HFFc6 (cell line): ENCODE measurements around the gene RAC2. TPM values are rescaled to one million over a fixed set of nuclear protein-coding genes. Genes with fewer than 3 reads are reported as not detected.

Experiments
- DNase-seq: peaks from one replicate; pipeline ENCODE4 v3.0.0-alpha.2; 2018
- H3K27ac Mint-ChIP-seq: 2 replicates; pipeline ENCODE4 v1.8.0; 2020; ENCODE audit warnings: mild to moderate bottlenecking, mixed read lengths
- H3K27me3 Mint-ChIP-seq: 2 replicates; pipeline ENCODE4 v1.8.0; 2021; ENCODE audit warnings: mild to moderate bottlenecking, moderate library complexity, mixed read lengths; ENCODE audit not compliant: insufficient read depth
- H3K36me3 Mint-ChIP-seq: 2 replicates; pipeline ENCODE4 v1.8.0; 2021; ENCODE audit warnings: low read depth, mixed read lengths
- H3K4me1 Mint-ChIP-seq: 2 replicates; pipeline ENCODE4 v1.8.0; 2020; ENCODE audit warnings: low read depth, mixed read lengths
- H3K4me3 Mint-ChIP-seq: 2 replicates; pipeline ENCODE4 v1.8.0; 2020; ENCODE audit warnings: mild to moderate bottlenecking, moderate library complexity, mixed read lengths
- H3K9me3 Mint-ChIP-seq: 2 replicates; pipeline ENCODE4 v1.8.0; 2020; ENCODE audit warnings: mild to moderate bottlenecking, mixed read lengths
- total RNA-seq, 6 experiments: library from RNA; stranded (reverse); fragmentation: NEBNext Ultra II Directional; extraction: Animal tissue kit (Norgen Biotek cat#: 25700); gene quantifications; 2 replicates in 1 of 6; 3 replicates in 5 of 6; pipeline ENCODE4 v1.2.3, GENCODE V29; 2021
- TF ChIP-seq, protein P1 (sequence below): fragments of 200-600 bp; sonication (generic); IDR thresholded peaks from 2 replicates; pipeline ENCODE4 v1.5.0; 2021; ENCODE audit warnings: antibody characterized with exemption, mild to moderate bottlenecking

RAC2 gene
- total RNA-seq, 6 experiments from 2014 or later, result 29.9 to 57.2 (median 53.5) TPM

DNA sequence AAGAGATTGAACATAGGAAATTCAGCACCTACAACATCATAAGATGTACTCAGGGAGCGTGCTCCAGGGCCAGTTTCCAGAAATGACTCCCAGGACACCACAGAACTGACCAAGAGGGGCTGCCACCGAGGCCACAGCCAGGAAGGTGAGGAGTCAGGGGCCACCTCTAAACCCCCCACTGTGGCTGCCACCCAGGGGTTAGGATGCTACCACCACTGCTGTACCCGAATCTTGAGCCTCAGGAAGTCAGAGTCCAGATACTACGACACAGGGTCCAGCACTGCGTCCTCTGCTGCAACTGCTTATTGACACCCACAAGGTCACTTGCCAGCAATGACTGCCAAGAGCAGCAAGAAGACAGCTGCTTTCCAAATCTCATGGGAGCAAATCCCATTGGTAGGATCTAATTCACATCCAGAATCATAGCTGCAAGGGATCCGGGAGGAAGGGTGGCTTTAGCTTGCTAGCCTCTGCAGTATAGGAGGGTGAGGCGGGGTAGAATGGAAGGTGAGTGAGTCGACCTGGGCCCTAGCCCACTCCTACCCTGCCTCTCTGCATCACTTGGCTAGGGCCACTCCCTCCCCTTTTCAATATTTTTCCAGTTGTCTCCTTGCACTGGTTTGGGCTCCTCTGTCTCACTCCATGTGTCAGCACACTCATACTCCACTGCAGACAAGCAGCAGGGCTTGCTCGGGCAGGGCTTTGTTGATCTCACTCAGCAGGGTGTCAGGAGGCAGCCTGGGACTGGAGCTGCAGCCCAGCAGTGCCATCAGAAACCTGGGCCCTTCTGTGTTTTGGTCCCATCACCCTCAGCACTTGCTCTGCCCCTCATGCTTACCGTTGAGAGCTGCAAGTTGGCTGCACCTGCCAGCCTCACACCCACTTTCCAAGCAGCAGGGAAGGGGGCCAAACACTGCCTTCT, 20.2 kb upstream of the RAC2 start:
- DNase-seq, result no peak
- Mint-ChIP-seq H3K27ac (no peak overlapping the region), H3K9me3 (peaks cover 23% of the 10 kb centered on the region), H3K27me3 (peaks cover 27% of the 10 kb centered on the region), H3K36me3 (peaks cover 8% of the 10 kb centered on the region), H3K4me1 (peaks cover 28% of the 10 kb centered on the region), H3K4me3 (no peak overlapping the region)
- TF ChIP-seq, protein P1, sequence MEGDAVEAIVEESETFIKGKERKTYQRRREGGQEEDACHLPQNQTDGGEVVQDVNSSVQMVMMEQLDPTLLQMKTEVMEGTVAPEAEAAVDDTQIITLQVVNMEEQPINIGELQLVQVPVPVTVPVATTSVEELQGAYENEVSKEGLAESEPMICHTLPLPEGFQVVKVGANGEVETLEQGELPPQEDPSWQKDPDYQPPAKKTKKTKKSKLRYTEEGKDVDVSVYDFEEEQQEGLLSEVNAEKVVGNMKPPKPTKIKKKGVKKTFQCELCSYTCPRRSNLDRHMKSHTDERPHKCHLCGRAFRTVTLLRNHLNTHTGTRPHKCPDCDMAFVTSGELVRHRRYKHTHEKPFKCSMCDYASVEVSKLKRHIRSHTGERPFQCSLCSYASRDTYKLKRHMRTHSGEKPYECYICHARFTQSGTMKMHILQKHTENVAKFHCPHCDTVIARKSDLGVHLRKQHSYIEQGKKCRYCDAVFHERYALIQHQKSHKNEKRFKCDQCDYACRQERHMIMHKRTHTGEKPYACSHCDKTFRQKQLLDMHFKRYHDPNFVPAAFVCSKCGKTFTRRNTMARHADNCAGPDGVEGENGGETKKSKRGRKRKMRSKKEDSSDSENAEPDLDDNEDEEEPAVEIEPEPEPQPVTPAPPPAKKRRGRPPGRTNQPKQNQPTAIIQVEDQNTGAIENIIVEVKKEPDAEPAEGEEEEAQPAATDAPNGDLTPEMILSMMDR, result no peak

DNA sequence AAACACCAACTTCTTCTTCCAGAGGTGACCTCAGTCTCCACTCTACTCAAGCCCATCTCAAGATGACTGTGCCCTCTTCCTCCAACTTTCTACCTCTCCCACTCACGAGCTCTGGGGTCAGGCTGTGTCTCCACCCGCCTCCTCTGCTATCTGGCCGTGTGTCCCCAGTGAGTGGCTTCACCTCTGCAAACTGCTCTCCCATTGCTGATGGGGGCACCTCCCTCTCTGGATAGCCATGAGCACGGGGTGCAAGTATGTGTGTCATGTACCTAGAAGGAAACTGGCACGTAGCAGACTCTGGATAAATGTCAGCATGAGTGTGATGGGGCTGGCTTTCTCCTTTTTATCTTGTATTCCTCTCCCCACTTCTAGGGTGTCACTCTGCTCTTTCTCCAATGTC, 18.3 kb upstream of the RAC2 start:
- Mint-ChIP-seq H3K27ac (no peak overlapping the region), H3K4me1 (peaks cover 33% of the 10 kb centered on the region), H3K9me3 (peaks cover 23% of the 10 kb centered on the region), H3K4me3 (no peak overlapping the region), H3K36me3 (peaks cover 8% of the 10 kb centered on the region), H3K27me3 (peaks cover 30% of the 10 kb centered on the region)
- no peak for DNase-seq
- TF ChIP-seq, protein P1, result no peak

DNA sequence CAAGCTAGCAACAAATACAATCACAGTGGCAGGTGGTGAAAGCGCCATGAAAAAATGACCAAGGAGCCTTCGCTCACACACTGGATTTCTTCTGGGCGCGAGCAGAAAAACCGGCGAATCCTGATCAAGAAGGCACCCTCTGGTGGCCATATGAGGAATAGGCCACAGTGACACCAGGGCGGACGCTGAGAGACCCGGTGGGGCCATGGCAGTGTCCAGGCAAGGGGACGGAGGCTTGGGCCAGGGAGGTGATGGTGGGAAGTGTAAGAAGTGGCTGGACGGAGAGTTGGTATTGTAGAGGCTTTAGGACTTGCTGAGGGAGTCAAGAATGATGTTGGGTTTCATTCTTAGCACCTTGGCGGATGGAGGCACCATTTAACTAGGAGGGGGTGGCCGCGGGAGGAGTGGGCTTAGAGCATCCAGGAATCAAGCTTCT, 16.9 kb upstream of the RAC2 start:
- peaks cover 25% of the 10 kb centered on the region for H3K4me1 Mint-ChIP-seq
- peaks cover 23% of the 10 kb centered on the region for H3K9me3 Mint-ChIP-seq
- peaks cover 8% of the 10 kb centered on the region for H3K36me3 Mint-ChIP-seq
- H3K27me3 Mint-ChIP-seq, result peaks cover 33% of the 10 kb centered on the region
- no peak overlapping the region for H3K27ac Mint-ChIP-seq
- H3K4me3 Mint-ChIP-seq, result no peak overlapping the region
- TF ChIP-seq, protein P1, result peak; percentile 96
- peak; percentile 39 for DNase-seq

DNA sequence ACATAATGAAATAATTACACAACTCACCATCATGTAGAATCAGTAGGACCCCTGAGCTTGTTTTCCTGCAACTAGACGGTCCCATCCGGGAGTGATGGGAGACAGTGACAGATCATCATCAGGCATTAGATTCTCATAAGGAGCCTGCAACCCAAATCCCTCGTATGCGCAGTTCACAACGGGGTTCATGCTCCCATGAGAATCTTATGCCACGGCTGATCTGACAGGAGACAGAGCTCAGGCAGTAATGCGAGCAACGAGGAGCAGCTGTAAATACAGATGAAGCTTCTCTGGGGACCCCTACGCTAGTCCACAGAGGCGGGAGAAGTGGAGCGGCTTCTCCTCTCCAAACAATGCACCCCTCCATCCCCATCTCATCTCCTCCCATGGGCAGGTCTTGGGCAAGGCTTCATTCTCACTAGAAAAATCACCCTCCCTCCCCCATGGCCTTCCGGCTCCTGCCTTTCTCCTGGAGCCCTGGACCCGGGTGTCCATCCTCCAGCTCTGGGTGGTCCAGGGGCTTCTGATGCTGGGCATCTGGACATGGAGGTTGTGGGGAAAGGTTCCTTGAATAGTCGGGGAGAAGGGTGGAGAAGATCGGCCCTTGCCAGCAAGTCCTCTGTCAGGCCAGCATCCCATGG, 16.2 kb upstream of the RAC2 start:
- Mint-ChIP-seq H3K27me3 (peaks cover 31% of the 10 kb centered on the region), H3K4me3 (no peak overlapping the region), H3K9me3 (peaks cover 23% of the 10 kb centered on the region), H3K36me3 (peaks cover 8% of the 10 kb centered on the region), H3K4me1 (peaks cover 28% of the 10 kb centered on the region), H3K27ac (no peak overlapping the region)
- DNase-seq, result no peak
- TF ChIP-seq, protein P1, result no peak

DNA sequence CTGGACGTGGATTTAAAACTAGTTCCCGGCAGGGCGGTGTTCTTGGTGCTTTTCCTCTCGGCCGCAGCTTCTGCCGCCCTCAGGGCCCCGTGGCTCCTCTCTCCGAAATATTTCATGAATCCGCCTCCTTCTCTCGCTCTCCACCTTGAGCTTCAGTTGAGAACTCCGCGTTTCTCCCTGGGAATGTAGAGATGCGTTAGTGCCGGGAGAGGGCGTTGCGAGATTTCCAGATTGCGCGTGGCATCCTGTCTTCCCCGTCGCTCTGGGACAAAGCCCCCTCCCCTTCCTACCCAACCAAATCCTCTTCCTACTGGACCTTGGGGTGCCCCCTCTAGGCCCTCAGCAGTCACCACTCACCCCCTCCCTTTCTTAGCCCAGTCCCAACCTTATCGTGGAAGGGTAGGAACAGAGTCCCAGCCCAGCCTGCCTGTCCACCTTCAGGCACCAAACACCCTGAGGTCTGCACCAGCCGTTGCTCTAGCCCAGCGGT, 15.5 kb upstream of the RAC2 start:
- peaks cover 32% of the 10 kb centered on the region for H3K27me3 Mint-ChIP-seq
- peak; percentile 33 for DNase-seq
- TF ChIP-seq, protein P1, result peak; percentile 70
- H3K36me3 Mint-ChIP-seq, result peaks cover 7% of the 10 kb centered on the region
- H3K27ac Mint-ChIP-seq, result no peak overlapping the region
- H3K4me1 Mint-ChIP-seq, result peaks cover 35% of the 10 kb centered on the region
- H3K4me3 Mint-ChIP-seq, result peak overlapping the region; percentile 53
- H3K9me3 Mint-ChIP-seq, result peaks cover 16% of the 10 kb centered on the region
